Activated T-cell treated with anti-CD3 and anti-CD28 coated beads for 48 hours (primary cell): Measurements from ENCODE around the gene R3HDM4.

Experiments
- DNase-seq: peaks from one replicate; pipeline ENCODE4 v3.0.0-alpha.2; 2020; ENCODE audit warnings: low read depth

The R3HDM4 gene

GRCh38 chr19:873561-874041 lies 39.4 kb downstream of the R3HDM4 start:
- DNase-seq, result no peak

GRCh38 chr19:873084-873483 lies 39.9 kb downstream of the R3HDM4 start:
- DNase-seq, result peak; percentile 48

- DNase-seq, result peak; percentile 78
Measured at GRCh38 chr19:872266-872951, 40.6 kb downstream of the R3HDM4 start.

- DNase-seq, result peak; percentile 15
Measured at GRCh38 chr19:871446-872265, 41.4 kb downstream of the R3HDM4 start.

GRCh38 chr19:870963-871401 lies 42.0 kb downstream of the R3HDM4 start:
- no peak for DNase-seq

- no peak for DNase-seq
Measured at GRCh38 chr19:870314-870713, 42.7 kb downstream of the R3HDM4 start.

- DNase-seq, result no peak
Measured at GRCh38 chr19:869245-870177, 43.5 kb downstream of the R3HDM4 start.

- no peak for DNase-seq
Measured at GRCh38 chr19:868458-869244, 44.4 kb downstream of the R3HDM4 start.

- no peak for DNase-seq
Measured at GRCh38 chr19:867855-868457, 45.1 kb downstream of the R3HDM4 start.

GRCh38 chr19:867301-867793 lies 45.7 kb downstream of the R3HDM4 start:
- DNase-seq, result no peak

GRCh38 chr19:866769-867300 lies 46.2 kb downstream of the R3HDM4 start:
- no peak for DNase-seq

- DNase-seq, result no peak
Measured at GRCh38 chr19:863315-863620, 49.8 kb downstream of the R3HDM4 start.

- DNase-seq, result peak; percentile 71
Measured at GRCh38 chr19:862581-863314, 50.3 kb downstream of the R3HDM4 start.

GRCh38 chr19:861756-862580 lies 51.1 kb downstream of the R3HDM4 start:
- DNase-seq, result peak; percentile 65

- no peak for DNase-seq
Measured at GRCh38 chr19:861141-861755, 51.8 kb downstream of the R3HDM4 start.

GRCh38 chr19:858868-859843 lies 53.9 kb downstream of the R3HDM4 start, which contains the start of gene CFD:
Gene CFD, plus strand, starts transcription at chr19:859664. Its CDS starts 26 bp downstream, at chr19:859690.
- DNase-seq, result no peak

- DNase-seq, result no peak
Measured at GRCh38 chr19:858284-858683, 54.7 kb downstream of the R3HDM4 start.
